RWPE2 (cell line): ENCODE measurements around the gene CRTC3.
A peak's percentile ranks its signal among the peaks of the same experiment; 100 is the strongest.

Experiments used
- ATAC-seq: fragments of 200-7000 bp; cut with Tn5 transposase; 3 replicates; pipeline ENCODE4 v1.9.1; 2021; ENCODE audit warnings: low read depth
- DNase-seq: peaks from one replicate; pipeline ENCODE4 v3.0.0-alpha.2; 2020; ENCODE audit warnings: low spot score
- H3K27ac ChIP-seq: fragments of 450-650 bp; 2 replicates; pipeline ENCODE4 v1.5.1; 2017; ENCODE audit warnings: mild to moderate bottlenecking; ENCODE audit not compliant: poor library complexity, severe bottlenecking
- H3K27me3 ChIP-seq: fragments of 250-450 bp; sonication (Bioruptor Pico); 2 replicates; pipeline ENCODE4 v1.5.1; 2021; ENCODE audit warnings: mild to moderate bottlenecking, moderate library complexity; ENCODE audit not compliant: insufficient read depth, poor library complexity, severe bottlenecking
- H3K36me3 ChIP-seq: fragments of 250-450 bp; sonication (Bioruptor Pico); 2 replicates; pipeline ENCODE4 v1.5.1; 2020; ENCODE audit warnings: low read depth, mild to moderate bottlenecking, moderate library complexity
- H3K4me1 ChIP-seq: fragments of 250-450 bp; sonication (Bioruptor Pico); 2 replicates; pipeline ENCODE4 v1.5.1; 2021; ENCODE audit warnings: mild to moderate bottlenecking, moderate library complexity; ENCODE audit not compliant: insufficient read depth, poor library complexity, severe bottlenecking
- H3K4me3 ChIP-seq: fragments of 250-450 bp; sonication (Bioruptor Pico); 2 replicates; pipeline ENCODE4 v1.5.1; 2021; ENCODE audit warnings: mild to moderate bottlenecking, moderate library complexity; ENCODE audit not compliant: severe bottlenecking
- H3K9me3 ChIP-seq: fragments of 250-450 bp; sonication (Bioruptor Pico); 2 replicates; pipeline ENCODE4 v1.5.1; 2021; ENCODE audit warnings: mild to moderate bottlenecking, moderate library complexity; ENCODE audit not compliant: severe bottlenecking
- CTCF ChIP-seq: fragments of 450-650 bp; IDR thresholded peaks from one replicate; pipeline ENCODE4 v1.5.1; 2017; ENCODE audit warnings: mild to moderate bottlenecking, moderate library complexity; ENCODE audit not compliant: poor library complexity, severe bottlenecking

CRTC3 gene

DNA sequence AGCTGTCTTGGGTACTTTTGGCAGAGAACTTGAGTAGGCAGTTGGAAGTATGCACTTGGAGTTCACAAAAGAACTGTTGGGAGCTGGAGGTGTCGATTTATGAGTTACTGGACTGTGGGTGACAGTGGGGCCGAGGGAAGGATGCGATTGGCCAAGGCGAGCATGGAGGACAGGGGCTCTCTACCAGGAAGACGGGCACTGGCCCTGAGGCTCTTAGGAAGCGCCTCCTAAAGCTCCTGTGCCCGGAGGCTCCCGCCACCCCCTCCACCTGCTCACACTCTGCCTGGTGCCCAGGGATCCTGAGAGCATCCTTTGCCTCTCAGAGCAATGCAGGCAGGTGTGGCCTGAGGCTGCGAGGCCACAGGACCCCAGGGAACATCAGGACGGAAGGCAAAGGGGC is 69.0 kb downstream of the CRTC3 start:
- Histone ChIP-seq H3K9me3 (no peaks in the 10 kb centered on the region), H3K4me3 (no peak overlapping the region), H3K27ac (no peak overlapping the region), H3K36me3 (peaks cover 18% of the 10 kb centered on the region), H3K4me1 (peaks cover 11% of the 10 kb centered on the region), H3K27me3 (no peaks in the 10 kb centered on the region)
- ATAC-seq = no peak
- DNase-seq = no peak
- TF ChIP-seq CTCF = no peak

DNA sequence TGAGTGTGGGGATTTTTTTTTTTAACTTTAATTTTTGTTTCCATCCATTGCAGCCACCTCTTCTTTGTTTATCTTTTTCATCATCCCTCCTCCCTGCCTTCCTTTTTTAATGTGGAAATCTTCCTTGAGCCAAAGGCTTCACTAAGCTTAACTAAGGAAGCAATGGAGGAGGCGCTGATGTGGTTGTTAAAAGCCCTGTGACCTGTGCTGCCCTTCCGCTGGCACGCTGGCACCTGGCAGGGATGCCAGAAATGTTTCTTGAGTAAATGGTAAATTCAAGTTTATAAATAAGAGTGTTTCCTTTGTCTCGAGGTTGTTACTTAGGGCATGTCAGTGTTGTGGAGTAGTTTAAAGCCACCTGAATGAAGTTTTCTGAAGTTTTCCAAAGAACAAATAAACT is 69.4 kb downstream of the CRTC3 start:
- ATAC-seq (no peak), DNase-seq (no peak)
- Histone ChIP-seq H3K4me1 (peaks cover 6% of the 10 kb centered on the region), H3K9me3 (no peaks in the 10 kb centered on the region), H3K27ac (no peak overlapping the region), H3K4me3 (no peak overlapping the region), H3K36me3 (peaks cover 14% of the 10 kb centered on the region), H3K27me3 (no peaks in the 10 kb centered on the region)
- TF ChIP-seq CTCF = no peak

- H3K4me1 ChIP-seq = peaks cover under 1% of the 10 kb centered on the region
- H3K36me3 ChIP-seq = peaks cover 13% of the 10 kb centered on the region; the same call in 1 of the 2 replicates
- H3K4me3 ChIP-seq = no peak overlapping the region
- no peak for DNase-seq
- no peak for ATAC-seq
- H3K27me3 ChIP-seq = no peaks in the 10 kb centered on the region
- no peak overlapping the region for H3K27ac ChIP-seq
- TF ChIP-seq CTCF = no peak
- no peaks in the 10 kb centered on the region for H3K9me3 ChIP-seq
These were observed 69.9 kb downstream of the CRTC3 start for GRCh38 chr15:90599644-90600043.

DNA sequence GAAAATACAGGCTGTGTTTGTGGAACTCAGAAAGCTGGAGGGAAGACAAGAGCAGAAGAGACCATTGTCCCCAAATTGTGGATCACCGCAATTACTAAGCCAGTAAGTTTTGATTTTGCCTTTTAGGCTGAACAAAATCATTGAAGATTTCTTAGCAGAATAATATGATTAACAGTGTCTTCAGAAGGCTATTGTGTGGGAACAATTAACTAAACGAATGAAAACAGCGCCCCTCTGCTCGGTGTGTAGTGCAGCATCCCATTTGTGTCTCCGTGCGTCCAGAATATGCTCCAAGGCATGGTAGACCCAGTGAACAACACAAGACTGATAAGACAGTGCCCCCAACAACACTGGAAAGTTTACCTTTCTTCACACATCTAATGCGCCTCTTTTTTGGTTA is 71.2 kb downstream of the CRTC3 start:
- DNase-seq = no peak
- Histone ChIP-seq H3K4me1 (no peaks in the 10 kb centered on the region), H3K36me3 (peaks cover 10% of the 10 kb centered on the region; the same call in 1 of the 2 replicates)

GRCh38 chr15:90603893-90604292 is 74.2 kb downstream of the CRTC3 start:
- peak; percentile 72 for TF ChIP-seq CTCF
- ATAC-seq (no peak), DNase-seq (no peak)
- no peaks in the 10 kb centered on the region for H3K9me3 ChIP-seq
- H3K27me3 ChIP-seq = no peaks in the 10 kb centered on the region
- H3K4me3 ChIP-seq = no peak overlapping the region
- H3K4me1 ChIP-seq = no peaks in the 10 kb centered on the region
- H3K27ac ChIP-seq = no peak overlapping the region
- H3K36me3 ChIP-seq = peaks cover 13% of the 10 kb centered on the region; the same call in 1 of the 2 replicates

More for the DNA sequence above, 71.2 kb downstream of the CRTC3 start:
- Histone ChIP-seq H3K9me3 (no peaks in the 10 kb centered on the region), H3K27ac (no peak overlapping the region), H3K27me3 (no peaks in the 10 kb centered on the region), H3K4me3 (no peak overlapping the region)
- no peak for ATAC-seq
- no peak for TF ChIP-seq CTCF
